ENCODE measurements around the gene C13orf42.

C13orf42 gene

DNA sequence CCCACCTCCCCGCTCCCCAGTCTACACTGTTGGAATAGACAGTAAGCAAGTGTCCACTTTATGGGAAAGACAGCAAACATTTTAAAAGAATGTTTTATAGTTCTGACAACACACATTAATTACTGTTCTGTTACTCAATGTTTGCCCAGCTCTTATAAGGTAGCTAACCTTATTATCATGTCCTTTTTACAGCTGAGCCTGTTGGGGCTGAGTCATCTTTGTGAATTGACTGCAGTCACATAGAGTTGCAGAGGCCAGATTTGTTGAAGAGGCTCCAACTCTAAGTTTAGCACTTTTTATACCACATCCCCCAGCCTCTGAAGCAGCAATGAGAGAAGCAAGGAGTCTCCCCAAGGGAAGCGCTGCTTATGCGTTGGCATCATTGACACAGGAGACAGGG is 76.2 kb downstream of the C13orf42 start:
- no peak for DNase-seq (ENCODE audit: low spot score)

DNA sequence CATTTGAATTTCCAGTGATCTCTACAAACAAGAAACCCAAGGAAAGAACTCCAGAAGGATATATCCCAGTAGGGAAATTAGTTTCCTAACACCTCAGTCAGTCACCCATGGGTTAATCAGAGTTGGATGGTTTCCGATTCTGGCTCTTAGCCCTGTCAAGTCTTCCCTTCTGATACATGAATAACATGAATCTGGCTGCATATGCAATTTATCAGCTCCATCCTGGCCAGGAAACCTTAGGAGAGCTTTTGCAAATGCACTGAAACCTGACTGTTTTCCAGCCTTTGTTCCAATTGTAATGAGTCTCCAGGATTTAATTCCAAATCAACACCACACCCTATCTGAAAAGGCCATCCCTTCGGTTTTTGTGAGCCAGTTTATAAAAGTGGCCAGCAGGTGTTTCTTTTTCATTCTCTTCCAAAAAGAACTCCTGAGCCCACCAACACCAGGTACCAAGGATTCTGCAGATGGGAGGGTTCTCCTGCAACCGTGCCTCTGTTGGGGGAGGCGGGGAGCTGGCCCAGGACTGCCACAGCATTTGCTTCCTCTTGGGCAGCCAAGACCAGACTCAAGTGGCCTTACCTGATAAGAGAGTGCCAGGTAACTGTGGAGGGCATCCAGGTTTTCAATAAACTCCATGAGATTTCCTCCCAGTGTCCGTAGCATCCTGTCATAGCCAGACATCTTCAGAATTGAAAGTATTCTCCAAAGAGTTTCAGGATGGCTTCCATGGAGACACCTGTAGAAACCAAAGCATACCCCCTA is 77.5 kb downstream of the C13orf42 start:
- no peak for DNase-seq (ENCODE audit: low spot score)

DNA sequence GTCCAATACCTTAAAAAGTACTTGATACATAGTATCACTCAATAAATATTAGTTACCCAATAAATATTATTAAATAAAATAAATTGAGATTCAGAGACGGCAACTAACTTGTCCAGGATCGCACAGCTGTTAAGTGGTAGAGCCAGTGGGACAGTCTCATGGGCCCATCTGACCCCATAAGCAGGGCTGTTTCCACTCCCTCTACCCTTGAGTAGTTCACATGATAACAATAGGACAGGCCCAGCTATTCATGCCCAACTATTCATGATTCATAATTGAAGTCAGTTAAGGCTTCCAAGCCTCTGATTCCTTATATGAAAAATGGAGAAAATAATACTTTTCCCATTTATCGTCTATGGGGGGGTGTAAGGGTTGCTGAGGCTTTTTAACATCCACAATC is 78.2 kb downstream of the C13orf42 start:
- no peak for DNase-seq (ENCODE audit: low spot score)

All from SK-N-DZ (cell line).